ENCODE data around the gene ADD2. TPM values are rescaled to one million over a fixed set of nuclear protein-coding genes. Genes with fewer than 3 reads are reported as not detected.
"Not testable (repeated sequence)": the region's sequence is repeated elsewhere in the genome, so short reads cannot be mapped to it uniquely, and the experiment has no call there.

The ADD2 gene
- total RNA-seq, 1 experiment from 2014 or later = 124 TPM

GRCh38 chr2:70655211-70655610, 112.8 kb downstream of the ADD2 start:
- H3T11ph ChIP-seq (ENCODE audit: low read length) = not testable (repeated sequence)

More at GRCh38 chr2:70655211-70655610, 112.8 kb downstream of the ADD2 start:
- not testable (repeated sequence) for H2AFZ ChIP-seq (ENCODE audit: low read length); H3K27ac Mint-ChIP-seq; H2BK15ac ChIP-seq (ENCODE audit: low read depth, low read length); H3K4me3 Mint-ChIP-seq; H2BK20ac ChIP-seq (ENCODE audit: low read depth, low read length, poor library complexity, severe bottlenecking); H3K9ac ChIP-seq (ENCODE audit: extremely low read depth, insufficient read length, low read length); H4K5ac ChIP-seq (ENCODE audit: insufficient read length, low read depth, low read length); H3K79me2 ChIP-seq (ENCODE audit: insufficient read depth, low read length); H3K4me2 ChIP-seq (ENCODE audit: insufficient read depth, insufficient read length, low read length); H3K27me3 ChIP-seq (ENCODE audit: insufficient read depth, low read length); H3K4me1 ChIP-seq (ENCODE audit: insufficient read depth, low read length); H3K79me1 ChIP-seq (ENCODE audit: insufficient read depth, low read depth, low read length, poor library complexity, severe bottlenecking); H3K9me3 Mint-ChIP-seq; H2BK5ac ChIP-seq (ENCODE audit: insufficient read length, low read length); H4K91ac ChIP-seq (ENCODE audit: insufficient read length, low read depth, low read length); H2BK12ac ChIP-seq (ENCODE audit: insufficient read length, low read depth, low read length); H3K14ac ChIP-seq (ENCODE audit: insufficient read depth, low read length); H4K8ac ChIP-seq (replicated peaks; ENCODE audit: insufficient read length, low read depth, low read length); H3K36me3 Mint-ChIP-seq (ENCODE audit: insufficient read depth in 1 of 3, low read depth in 3 of 3); H3K56ac ChIP-seq (ENCODE audit: insufficient read length, low read depth, low read length); H2BK120ac ChIP-seq (ENCODE audit: low read depth, low read length, poor library complexity, severe bottlenecking); H3K23me2 ChIP-seq (ENCODE audit: insufficient read length, low read depth, low read length, poor library complexity, severe bottlenecking); H3K23ac ChIP-seq (ENCODE audit: insufficient read length, low read depth, low read length); H3K4ac ChIP-seq (ENCODE audit: low read depth, low read length); H3K27ac ChIP-seq (ENCODE audit: insufficient read length, low read depth, low read length); H3K9me3 ChIP-seq (ENCODE audit: control insufficient read depth, low read depth, low read length); H3K18ac ChIP-seq (ENCODE audit: insufficient read length, low read depth, low read length); H4K20me1 ChIP-seq (ENCODE audit: control insufficient read depth, insufficient read depth, insufficient read length); H2AK5ac ChIP-seq (ENCODE audit: insufficient read length, low read length)
- H3K27me3 Mint-ChIP-seq (ENCODE audit: low read depth) = peaks cover 62% of the 10 kb centered on the region
- no CpG with 5 or more reads among the region's 6 CpGs for WGBS (ENCODE audit: extremely low coverage, insufficient read length, low lambda C conversion rate)
- TF ChIP-seq CTCF (conservative IDR thresholded peaks at IDR 0.05) = peak; percentile 56
- peaks cover 16 to 22% of the 10 kb centered on the region in 2 experiments for H3K4me1 Mint-ChIP-seq
- peak; percentile 20 for DNase-seq

Measured in H9 (cell line).